Cardiac fibroblast (primary cell): ENCODE measurements around the gene FAM89B.

ENCODE experiments used
- DNase-seq, 2 donors: peaks; one replicate each; pipeline versions ENCODE4 v3.0.0 to v3.0.0-alpha.2; 2010; ENCODE audit warnings: low read depth in 2 of 2
- H3K4me3 ChIP-seq, 2 donors: replicated peaks in 1 of 2; 1 replicate in 1 of 2; 2 replicates in 1 of 2; pipeline ENCODE4 v1.5.1; 2011; ENCODE audit warnings: low read depth in 2 of 2, low read length in 2 of 2, mild to moderate bottlenecking in 2 of 2, moderate library complexity in 1 of 2
- TF ChIP-seq, protein P1 (sequence below): IDR thresholded peaks from one replicate; pipeline ENCODE4 v1.5.1; 2011; ENCODE audit warnings: low read depth, mild to moderate bottlenecking, low read length, inconsistent platforms

The FAM89B gene

GRCh38 chr11:65591939-65592857 lies 19.9 kb downstream of the FAM89B start:
- H3K4me3 ChIP-seq, result no peak overlapping the region
- DNase-seq, result no peak
- TF ChIP-seq, protein P1, sequence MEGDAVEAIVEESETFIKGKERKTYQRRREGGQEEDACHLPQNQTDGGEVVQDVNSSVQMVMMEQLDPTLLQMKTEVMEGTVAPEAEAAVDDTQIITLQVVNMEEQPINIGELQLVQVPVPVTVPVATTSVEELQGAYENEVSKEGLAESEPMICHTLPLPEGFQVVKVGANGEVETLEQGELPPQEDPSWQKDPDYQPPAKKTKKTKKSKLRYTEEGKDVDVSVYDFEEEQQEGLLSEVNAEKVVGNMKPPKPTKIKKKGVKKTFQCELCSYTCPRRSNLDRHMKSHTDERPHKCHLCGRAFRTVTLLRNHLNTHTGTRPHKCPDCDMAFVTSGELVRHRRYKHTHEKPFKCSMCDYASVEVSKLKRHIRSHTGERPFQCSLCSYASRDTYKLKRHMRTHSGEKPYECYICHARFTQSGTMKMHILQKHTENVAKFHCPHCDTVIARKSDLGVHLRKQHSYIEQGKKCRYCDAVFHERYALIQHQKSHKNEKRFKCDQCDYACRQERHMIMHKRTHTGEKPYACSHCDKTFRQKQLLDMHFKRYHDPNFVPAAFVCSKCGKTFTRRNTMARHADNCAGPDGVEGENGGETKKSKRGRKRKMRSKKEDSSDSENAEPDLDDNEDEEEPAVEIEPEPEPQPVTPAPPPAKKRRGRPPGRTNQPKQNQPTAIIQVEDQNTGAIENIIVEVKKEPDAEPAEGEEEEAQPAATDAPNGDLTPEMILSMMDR, result no peak

GRCh38 chr11:65592858-65593517 lies 20.6 kb downstream of the FAM89B start:
- no peak for DNase-seq
- no peak overlapping the region for H3K4me3 ChIP-seq
- TF ChIP-seq, protein P1, result no peak

DNA sequence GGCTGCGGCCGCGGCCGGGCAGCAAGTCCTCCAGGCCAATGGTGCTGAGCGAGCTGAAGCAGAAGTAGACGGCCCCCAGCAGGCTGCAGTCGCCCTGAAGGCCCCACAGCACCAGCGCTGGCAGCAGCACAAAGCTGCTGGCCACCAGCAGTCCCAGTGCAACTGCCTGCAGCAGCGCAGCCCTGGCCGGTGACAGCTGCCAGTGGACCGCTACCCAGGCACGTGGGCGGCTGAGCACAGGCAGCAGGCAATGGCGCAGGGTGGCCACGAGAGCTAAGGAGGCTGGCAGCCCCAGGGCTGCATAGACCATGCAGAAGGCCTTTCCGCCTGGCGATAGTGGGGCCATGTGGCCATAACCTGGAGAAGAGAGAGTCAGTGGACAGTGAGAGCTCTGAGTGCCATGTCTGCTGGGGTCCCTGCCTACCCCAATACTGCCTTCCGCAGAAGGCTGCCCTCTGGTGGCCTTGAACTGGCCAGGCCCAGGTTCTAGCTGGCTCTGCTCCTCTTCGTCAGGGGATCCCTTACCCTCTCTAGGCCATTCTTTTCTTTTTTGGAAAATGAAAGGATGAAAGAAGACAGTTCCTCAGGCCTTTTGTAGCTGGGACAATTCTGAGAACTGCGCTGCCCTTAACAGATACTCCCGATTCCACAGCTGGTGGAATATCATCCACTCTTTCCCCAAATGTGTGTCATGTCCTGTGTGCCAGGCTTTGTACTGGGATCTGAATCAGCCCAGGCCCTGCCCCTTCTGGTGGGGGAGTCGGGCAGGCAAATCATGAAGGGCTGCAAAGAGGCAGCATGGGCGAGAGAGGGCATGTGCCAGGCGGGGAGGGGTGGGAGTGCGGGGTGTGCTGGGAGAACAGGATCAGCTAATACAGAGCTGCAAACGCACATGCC lies 21.4 kb downstream of the FAM89B start:
- TF ChIP-seq, protein P1, result peak; percentile 80
- DNase-seq, result peak; percentile 39 to 48
- H3K4me3 ChIP-seq, result no peak overlapping the region

DNA sequence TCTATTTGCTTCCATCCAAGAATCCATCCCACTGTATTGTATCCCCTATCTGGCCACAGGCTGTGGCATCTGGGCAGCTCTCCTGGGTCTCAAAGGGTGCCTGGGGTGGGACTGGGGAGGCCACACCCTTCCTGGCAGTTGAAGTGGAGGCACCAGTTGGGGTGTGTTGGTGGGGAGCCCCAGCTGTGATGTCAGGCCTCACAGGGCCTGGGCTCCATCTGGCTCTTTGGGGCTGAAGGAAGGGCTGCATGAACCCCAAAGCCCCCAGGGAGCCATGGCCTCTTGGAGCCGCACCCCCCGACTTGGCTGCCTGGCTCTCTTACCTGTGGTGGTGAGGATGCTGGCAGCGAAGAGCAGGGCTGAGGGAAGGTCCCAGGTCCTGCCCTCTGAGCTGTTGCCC lies 22.8 kb downstream of the FAM89B start:
- TF ChIP-seq, protein P1, result no peak
- no peak overlapping the region for H3K4me3 ChIP-seq
- DNase-seq, result no peak

DNA sequence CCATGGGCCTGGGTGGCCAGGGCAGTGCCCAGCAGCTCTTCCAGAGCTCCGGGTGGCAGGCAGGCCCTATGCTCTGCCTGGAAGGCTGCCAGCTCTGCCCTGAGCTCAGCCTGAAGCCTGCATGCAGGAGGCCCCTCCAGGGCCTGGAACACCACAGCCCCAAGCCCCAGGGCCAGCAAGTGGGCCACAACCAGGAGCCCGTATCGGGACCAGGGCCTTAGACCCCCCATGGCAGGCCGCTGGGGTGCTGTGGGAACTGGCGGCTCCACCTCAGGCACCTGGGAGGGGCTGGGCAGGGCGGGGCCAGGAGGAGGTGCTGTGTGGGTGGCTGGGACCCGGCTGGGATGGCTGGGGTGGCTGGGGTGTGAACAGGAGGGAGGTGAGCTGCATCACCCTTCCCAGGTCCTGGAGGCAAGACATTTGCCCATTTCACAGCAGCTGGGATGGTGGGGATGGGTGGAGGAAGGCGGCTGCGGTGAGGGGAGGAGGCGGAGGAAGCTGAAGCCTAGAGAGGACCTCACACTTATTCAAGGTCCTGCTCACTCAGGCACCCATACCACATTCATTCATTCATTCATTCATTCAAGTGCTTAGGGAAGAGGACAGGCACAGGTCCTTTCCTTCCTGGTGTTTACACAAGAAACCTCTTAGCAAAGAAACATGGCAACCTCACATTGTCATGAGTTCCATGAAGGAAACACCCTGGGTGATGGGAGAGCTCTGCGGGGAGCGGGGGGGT lies 23.4 kb downstream of the FAM89B start, which contains the start of gene KCNK7:
Gene KCNK7, minus strand, starts transcription at position 258 of the 739 bp plus-strand sequence. Its CDS starts 28 bp downstream, at position 230.
- TF ChIP-seq, protein P1, result no peak
- no peak within 1 kb of the TSS for H3K4me3 ChIP-seq
- DNase-seq, result peak in 1 of 2 donors; percentile 47

GRCh38 chr11:65596520-65596919 lies 24.2 kb downstream of the FAM89B start:
- no peak for DNase-seq
- no peak overlapping the region for H3K4me3 ChIP-seq
- TF ChIP-seq, protein P1, result no peak
